22Rv1 (cell line): Measurements from ENCODE around the gene PDE9A.

ENCODE experiments used
- H3K27ac ChIP-seq: fragments of 450-650 bp; 2 replicates; pipeline ENCODE4 v1.5.1; 2017
- CTCF ChIP-seq: fragments of 450-650 bp; IDR thresholded peaks from 2 replicates; pipeline ENCODE4 v1.5.1; 2017; ENCODE audit warnings: mild to moderate bottlenecking
- ZFX ChIP-seq: fragments of 450-650 bp; IDR thresholded peaks from 2 replicates; pipeline ENCODE4 v1.6.1; 2017; ENCODE audit warnings: antibody characterized with exemption, borderline replicate concordance

PDE9A gene

GRCh38 chr21:42696501-42697040 is 43.1 kb downstream of the PDE9A start:
- no peak overlapping the region for H3K27ac ChIP-seq
- TF ChIP-seq CTCF (no peak), ZFX (no peak)

GRCh38 chr21:42698733-42699132 is 45.3 kb downstream of the PDE9A start:
- H3K27ac ChIP-seq: no peak overlapping the region
- no peak for TF ChIP-seq ZFX
- no peak for TF ChIP-seq CTCF

- no peak overlapping the region for H3K27ac ChIP-seq
- no peak for TF ChIP-seq ZFX
- no peak for TF ChIP-seq CTCF
Measured at GRCh38 chr21:42699196-42699595, 45.8 kb downstream of the PDE9A start.

GRCh38 chr21:42701706-42702456 is 48.5 kb downstream of the PDE9A start:
- TF ChIP-seq ZFX (no peak), CTCF (no peak)
- H3K27ac ChIP-seq: no peak overlapping the region

GRCh38 chr21:42702720-42703119 is 49.3 kb downstream of the PDE9A start:
- TF ChIP-seq ZFX (no peak), CTCF (no peak)
- H3K27ac ChIP-seq: no peak overlapping the region

GRCh38 chr21:42703136-42703908 is 49.9 kb downstream of the PDE9A start:
- H3K27ac ChIP-seq: no peak overlapping the region
- TF ChIP-seq CTCF: no peak
- TF ChIP-seq ZFX: no peak

GRCh38 chr21:42703965-42704364 is 50.5 kb downstream of the PDE9A start:
- TF ChIP-seq CTCF (no peak), ZFX (no peak)

More at GRCh38 chr21:42703965-42704364, 50.5 kb downstream of the PDE9A start:
- H3K27ac ChIP-seq: no peak overlapping the region
